Transverse colon (tissue), 4 donors: ENCODE data around the gene XRRA1. TPM values are rescaled to one million over a fixed set of nuclear protein-coding genes. Genes with fewer than 3 reads are reported as not detected.

Experiments used
- DNase-seq: peaks from one replicate; pipeline ENCODE4 v3.0.0-alpha.2; 2019
- H3K27ac ChIP-seq, 4 donors: fragments of 200-600 bp; sonication (generic); 2 replicates each; pipeline ENCODE4 v1.5.1; 2016 to 2018; ENCODE audit warnings: inconsistent platforms in 4 of 4
- H3K27me3 ChIP-seq: fragments of 200-600 bp; sonication (generic); 2 replicates; pipeline ENCODE4 v1.5.1; 2017; ENCODE audit warnings: inconsistent platforms
- H3K36me3 ChIP-seq, 4 donors: fragments of 200-600 bp; sonication (generic); 2 replicates each; pipeline ENCODE4 v1.5.1; 2017 to 2019; ENCODE audit warnings: inconsistent platforms in 4 of 4
- H3K4me1 ChIP-seq, 4 donors: fragments of 200-600 bp; sonication (generic); 2 replicates each; pipeline ENCODE4 v1.5.1; 2017 to 2020; ENCODE audit warnings: inconsistent platforms in 4 of 4
- H3K4me3 ChIP-seq, 4 donors: fragments of 200-600 bp; sonication (generic); 1 replicate in 1 of 4; 2 replicates in 3 of 4; pipeline versions ENCODE4 v1.5.1 to v1.6.1; 2017 to 2019; ENCODE audit warnings: inconsistent platforms in 4 of 4
- H3K9me3 ChIP-seq, 2 donors: fragments of 200-600 bp; sonication (generic); 2 replicates each; pipeline ENCODE4 v1.5.1; 2017 to 2019; ENCODE audit warnings: inconsistent platforms in 2 of 2
- EP300 ChIP-seq: sonication (generic); formaldehyde crosslinking; IDR thresholded peaks from one replicate; pipeline ENCODE4 v1.6.1; 2017; ENCODE audit warnings: antibody characterized with exemption, low read depth
- POLR2A ChIP-seq: fragments of 450-650 bp; IDR thresholded peaks from one replicate; pipeline ENCODE4 v1.6.1; 2016; ENCODE audit warnings: antibody characterized with exemption, mild to moderate bottlenecking, moderate library complexity
- POLR2AphosphoS5 ChIP-seq, 3 donors: sonication (generic); formaldehyde crosslinking; IDR thresholded peaks; one replicate each; pipeline ENCODE4 v1.6.1; 2016; ENCODE audit warnings: antibody characterized with exemption in 3 of 3
- WGBS, 2 donors: methylation state at CpG; one replicate each; pipeline ENCODE4 v1.1.5; 2018; ENCODE audit warnings: low coverage in 1 of 2; 5-methylcytosine and 5-hydroxymethylcytosine counted together
- in situ Hi-C, 4 donors: fragments of 200-750 bp; cut with MboI; loops; one replicate each; pipeline versions ENCODE4 v1.15.0 to v1.15.1; 2017; ENCODE audit warnings: low sequenced_read_pairs in 3 of 4, low pct_ligation_motif_present in 1 of 4, low pct_unique_long_range_greater_than_20kb in 1 of 4
- intact Hi-C: fragments of 100-400 bp; cut with DNase I; formaldehyde crosslinking; loops from one replicate; pipeline ENCODE4 v1.15.1; 2023; ENCODE audit warnings: low total_unique reads
- total RNA-seq, 4 donors: library from RNA; depleted of rRNA; stranded (reverse); fragments of >200 nt; gene quantifications; one replicate each; pipeline ENCODE4 v1.1.0, GENCODE V29; 2016
- TF ChIP-seq, protein P1 (sequence below), 5 experiments: fragments of 200-600 bp in 3 of 5; fragments of 450-650 bp in 2 of 5; sonication (generic) in 3 of 5; IDR thresholded peaks; 1 replicate in 2 of 5; 2 replicates in 3 of 5; pipeline ENCODE4 v1.5.1; 2016 to 2017; ENCODE audit warnings: antibody characterized with exemption in 5 of 5, inconsistent platforms in 3 of 5, mild to moderate bottlenecking in 2 of 5, moderate library complexity in 1 of 5

XRRA1 gene
- total RNA-seq, 4 donors from 2014 or later, result 5.7 to 61.0 (median 17.2) TPM

DNA sequence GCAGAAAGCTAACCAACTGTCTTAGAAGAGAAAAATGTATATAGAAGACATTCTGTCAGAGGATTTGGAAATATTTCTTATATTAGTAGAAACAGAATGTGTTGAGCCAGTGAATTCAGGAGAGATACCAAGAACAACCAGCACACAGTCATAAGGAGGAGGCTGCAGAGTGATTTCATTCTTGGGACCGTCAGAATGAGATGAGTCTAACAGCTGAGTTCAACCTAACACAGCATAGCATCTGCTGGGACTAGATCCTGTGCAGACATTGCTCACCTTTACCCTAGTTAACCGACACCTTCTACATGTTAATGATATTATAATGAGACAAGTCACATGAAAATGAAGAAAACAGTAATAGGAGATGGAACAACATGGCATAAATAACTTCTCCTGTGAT lies 85.5 kb downstream of the XRRA1 start:
- DNase-seq, result no peak
- Histone ChIP-seq H3K4me1 (no peaks in the 10 kb centered on the region), H3K36me3 (peaks cover 0 to 59% (median 10%) of the 10 kb centered on the region in 4 donors), H3K4me3 (no peak overlapping the region), H3K9me3 (peaks cover 30 to 32% of the 10 kb centered on the region in 2 donors), H3K27me3 (no peaks in the 10 kb centered on the region), H3K27ac (no peak overlapping the region)
- intact Hi-C loops (no loop called here), in situ Hi-C loops (no loop called here)
- TF ChIP-seq, protein P1, sequence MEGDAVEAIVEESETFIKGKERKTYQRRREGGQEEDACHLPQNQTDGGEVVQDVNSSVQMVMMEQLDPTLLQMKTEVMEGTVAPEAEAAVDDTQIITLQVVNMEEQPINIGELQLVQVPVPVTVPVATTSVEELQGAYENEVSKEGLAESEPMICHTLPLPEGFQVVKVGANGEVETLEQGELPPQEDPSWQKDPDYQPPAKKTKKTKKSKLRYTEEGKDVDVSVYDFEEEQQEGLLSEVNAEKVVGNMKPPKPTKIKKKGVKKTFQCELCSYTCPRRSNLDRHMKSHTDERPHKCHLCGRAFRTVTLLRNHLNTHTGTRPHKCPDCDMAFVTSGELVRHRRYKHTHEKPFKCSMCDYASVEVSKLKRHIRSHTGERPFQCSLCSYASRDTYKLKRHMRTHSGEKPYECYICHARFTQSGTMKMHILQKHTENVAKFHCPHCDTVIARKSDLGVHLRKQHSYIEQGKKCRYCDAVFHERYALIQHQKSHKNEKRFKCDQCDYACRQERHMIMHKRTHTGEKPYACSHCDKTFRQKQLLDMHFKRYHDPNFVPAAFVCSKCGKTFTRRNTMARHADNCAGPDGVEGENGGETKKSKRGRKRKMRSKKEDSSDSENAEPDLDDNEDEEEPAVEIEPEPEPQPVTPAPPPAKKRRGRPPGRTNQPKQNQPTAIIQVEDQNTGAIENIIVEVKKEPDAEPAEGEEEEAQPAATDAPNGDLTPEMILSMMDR (IDR thresholded peaks at IDR 0.05), result no peak
- TF ChIP-seq EP300 (no peak), POLR2AphosphoS5 (IDR thresholded peaks at IDR 0.05) (no peak), POLR2A (no peak)
- WGBS, 2 donors, result 82 to 100% methylated on average over 2 of the region's 2 CpGs

DNA sequence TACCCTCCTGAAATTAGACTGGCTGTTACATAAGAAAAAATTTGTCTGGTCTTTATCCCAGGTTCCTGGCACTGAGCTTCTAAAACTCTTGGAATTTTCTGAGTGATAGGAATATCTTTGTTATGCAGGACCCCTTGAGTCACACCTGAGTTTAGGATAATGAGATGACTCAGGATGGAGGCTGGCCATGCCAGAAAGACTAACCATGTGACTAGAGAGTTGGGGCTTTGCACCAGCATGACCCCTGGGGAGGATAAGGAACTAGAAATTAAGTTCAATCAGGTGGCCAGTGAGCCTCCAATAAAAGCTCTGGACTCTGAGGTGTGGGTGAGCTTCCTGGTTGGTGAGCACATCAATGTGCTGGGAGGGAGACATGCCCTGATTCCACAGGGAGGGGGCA lies 88.1 kb downstream of the XRRA1 start:
- H3K27ac ChIP-seq, result no peak overlapping the region
- no peaks in the 10 kb centered on the region for H3K27me3 ChIP-seq
- DNase-seq, result no peak
- H3K4me3 ChIP-seq, result no peak overlapping the region
- peaks cover 4 to 5% of the 10 kb centered on the region in 2 donors for H3K9me3 ChIP-seq
- H3K4me1 ChIP-seq, result no peaks in the 10 kb centered on the region
- intact Hi-C loops (no loop called here), in situ Hi-C loops (no loop called here)
- H3K36me3 ChIP-seq, result peaks cover 0 to 57% (median 7%) of the 10 kb centered on the region in 4 donors
- TF ChIP-seq EP300, result no peak

DNA sequence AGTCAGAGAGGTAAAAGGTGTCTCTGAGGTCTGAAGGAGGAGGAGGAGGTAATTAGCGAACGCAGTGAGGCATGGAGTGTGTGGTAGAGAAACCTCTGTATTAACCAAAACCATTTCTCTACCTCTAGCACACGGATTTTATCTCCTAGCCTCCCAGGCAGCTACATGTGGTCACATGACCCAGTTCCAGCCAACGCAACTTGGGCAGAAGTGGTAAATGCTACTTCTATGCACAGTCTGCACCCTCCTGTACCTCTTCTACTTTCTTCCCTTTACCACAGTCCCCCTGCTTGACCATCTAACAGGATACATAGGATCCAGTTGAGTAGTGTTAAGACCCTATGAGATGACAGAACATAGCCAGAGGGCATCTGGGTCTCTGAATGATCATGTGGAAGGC lies 95.7 kb downstream of the XRRA1 start:
- DNase-seq, result no peak
- H3K4me1 ChIP-seq, result no peaks in the 10 kb centered on the region
- in situ Hi-C loops, result no loop called here
- no peak overlapping the region for H3K4me3 ChIP-seq
- peaks cover 0 to 7% (median 0%) of the 10 kb centered on the region in 4 donors for H3K36me3 ChIP-seq
- H3K27me3 ChIP-seq, result no peaks in the 10 kb centered on the region
- 80 to 91% methylated on average over 1 to 4 of the region's 4 CpGs for WGBS, 2 donors
- no peaks in the 10 kb centered on the region for H3K9me3 ChIP-seq
- TF ChIP-seq POLR2AphosphoS5 (IDR thresholded peaks at IDR 0.05), result no peak
- no peak for TF ChIP-seq POLR2A
- no peak for TF ChIP-seq EP300
- TF ChIP-seq, protein P1 (IDR thresholded peaks at IDR 0.05), result no peak
- intact Hi-C loops, result no loop called here
- no peak overlapping the region for H3K27ac ChIP-seq

DNA sequence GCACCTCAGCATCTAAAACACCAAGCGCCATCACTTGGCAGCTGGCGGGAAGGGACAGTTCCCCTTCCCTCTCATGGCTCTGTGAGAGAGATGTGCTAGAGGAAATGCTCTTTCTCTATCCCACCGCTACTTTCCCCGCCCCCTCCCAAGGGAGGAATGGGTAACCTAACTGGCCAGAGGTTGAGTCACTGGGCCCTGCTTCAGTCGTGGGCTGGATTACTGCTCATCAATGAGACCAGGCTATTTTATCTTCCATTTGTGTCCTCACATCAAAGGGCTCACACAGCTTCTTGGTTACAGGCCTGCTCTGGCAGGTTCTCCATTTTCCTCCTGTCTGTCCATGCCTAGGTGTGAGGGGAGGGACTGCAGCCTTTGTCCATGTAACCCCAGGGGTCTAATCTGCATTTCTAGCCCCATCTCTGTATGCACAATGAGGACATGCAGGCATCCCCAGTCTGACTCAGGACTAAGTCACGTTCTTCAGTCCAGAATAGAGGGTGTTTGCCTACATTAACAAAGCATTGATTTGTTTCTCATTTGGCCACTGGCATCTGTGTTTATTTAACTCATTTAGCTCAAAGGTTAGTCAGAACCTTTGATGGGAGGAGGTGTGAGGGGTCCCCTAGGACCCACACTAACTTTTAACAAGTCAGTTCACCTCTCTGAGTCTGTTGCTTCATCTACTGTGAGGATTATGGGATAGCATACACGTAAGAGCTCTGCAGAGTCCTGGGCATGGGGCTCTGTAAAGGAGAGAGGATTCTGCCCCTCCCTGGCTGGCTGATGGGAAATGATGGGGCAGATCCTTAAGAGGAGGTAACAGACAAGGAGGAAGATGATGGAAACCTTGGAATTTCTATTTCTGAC lies 99.1 kb downstream of the XRRA1 start:
- no peak overlapping the region for H3K4me3 ChIP-seq
- peaks cover 0 to 18% (median 2%) of the 10 kb centered on the region in 4 donors for H3K36me3 ChIP-seq
- DNase-seq, result no peak
- no peaks in the 10 kb centered on the region for H3K4me1 ChIP-seq
- no peaks in the 10 kb centered on the region for H3K27me3 ChIP-seq
- in situ Hi-C loops (no loop called here), intact Hi-C loops (no loop called here)
- TF ChIP-seq POLR2A, result no peak
- TF ChIP-seq EP300, result no peak
- TF ChIP-seq POLR2AphosphoS5 (IDR thresholded peaks at IDR 0.05), result no peak
- TF ChIP-seq, protein P1 (IDR thresholded peaks at IDR 0.05), result no peak
- 70 to 76% methylated on average over 5 to 7 of the region's 7 CpGs for WGBS, 2 donors
- H3K27ac ChIP-seq, result no peak overlapping the region
- H3K9me3 ChIP-seq, result no peaks in the 10 kb centered on the region
